Lung (tissue), 12 donors: ENCODE measurements around the gene L3MBTL4. TPM values are rescaled to one million over a fixed set of nuclear protein-coding genes. Genes with fewer than 3 reads are reported as not detected.
"Not testable (repeated sequence)": the region's sequence is repeated elsewhere in the genome, so short reads cannot be mapped to it uniquely, and the experiment has no call there.

Source experiments
- ATAC-seq: fragments of 200-7000 bp; cut with Tn5 transposase; one replicate; pipeline ENCODE4 v1.9.1; 2020; ENCODE audit warnings: moderate number of reproducible peaks; ENCODE audit not compliant: insufficient read depth, low FRiP score
- DNase-seq, 3 donors: peaks; one replicate each; pipeline ENCODE4 v3.0.0-alpha.2; 2013 to 2017
- H3K27ac ChIP-seq, 2 donors: one replicate each; pipeline ENCODE4 v1.5.1; 2013; ENCODE audit warnings: mild to moderate bottlenecking in 2 of 2, moderate library complexity in 2 of 2, control low read depth in 1 of 2, inconsistent platforms in 1 of 2, low read depth in 1 of 2, low read length in 1 of 2
- H3K27me3 ChIP-seq, 3 donors: one replicate each; pipeline ENCODE4 v1.5.1; 2013; ENCODE audit warnings: low read length in 2 of 3; ENCODE audit not compliant: control insufficient read depth in 3 of 3, insufficient read depth in 3 of 3
- H3K36me3 ChIP-seq, 4 donors: one replicate each; pipeline ENCODE4 v1.5.1; 2013; ENCODE audit warnings: low read length in 4 of 4, mild to moderate bottlenecking in 1 of 4, moderate library complexity in 1 of 4; ENCODE audit not compliant: control insufficient read depth in 4 of 4, insufficient read depth in 4 of 4
- H3K4me1 ChIP-seq, 5 donors: one replicate each; pipeline ENCODE4 v1.5.1; 2013; ENCODE audit warnings: low read length in 5 of 5, mild to moderate bottlenecking in 2 of 5, moderate library complexity in 1 of 5; ENCODE audit not compliant: control insufficient read depth in 5 of 5, insufficient read depth in 5 of 5
- H3K4me3 ChIP-seq: one replicate; pipeline ENCODE4 v1.5.1; 2013; ENCODE audit warnings: mild to moderate bottlenecking, control low read depth, moderate library complexity
- H3K9ac ChIP-seq, 2 donors: one replicate each; pipeline ENCODE4 v1.5.1; 2013; ENCODE audit warnings: low read length in 2 of 2, control low read depth in 1 of 2; ENCODE audit not compliant: insufficient read depth in 1 of 2
- H3K9me3 ChIP-seq, 4 donors: one replicate each; pipeline ENCODE4 v1.5.1; 2013; ENCODE audit warnings: low read length in 3 of 4, mild to moderate bottlenecking in 1 of 4, moderate library complexity in 1 of 4; ENCODE audit not compliant: control insufficient read depth in 4 of 4, insufficient read depth in 3 of 4
- CTCF ChIP-seq: IDR thresholded peaks from 2 replicates; pipeline ENCODE4 v1.5.1; 2012; ENCODE audit warnings: mild to moderate bottlenecking; ENCODE audit errors: control extremely low read depth, extremely low read depth
- WGBS, 2 donors: extraction: QIAGEN DNeasy Blood & Tissue Kit; methylation state at CpG; one replicate each; pipeline ENCODE4 v1.1.7; 2013; 5-methylcytosine and 5-hydroxymethylcytosine counted together
- polyA plus RNA-seq, 2 donors: library from polyadenylated mRNA; stranded (reverse); fragments of 200-250 nt; gene quantifications; one replicate each; pipeline ENCODE4 v1.2.1, GENCODE V29; 2013
- total RNA-seq, 2 donors: library from RNA; depleted of rRNA in 1 of 2; stranded (reverse); fragments of >200 nt in 1 of 2; gene quantifications; one replicate each; pipeline ENCODE4 v1.2.1, GENCODE V29; 2014 to 2021
- donor health status: control.
- donor health status: control.
- donor health status: Bipolar disorder and iron deficiency.
- donor health status: healthy.
- donor health status: DM: yes; HTN: yes; CAD: no.

L3MBTL4 gene
- total and polyA plus RNA-seq, 4 donors: 2.8 to 16.8 (median 9.9) TPM

- Histone ChIP-seq H3K27ac (no peak overlapping the region), H3K4me3 (no peak overlapping the region), H3K36me3 (no peaks in the 10 kb centered on the region), H3K9me3 (no peaks in the 10 kb centered on the region), H3K27me3 (no peaks in the 10 kb centered on the region), H3K9ac (no peak overlapping the region), H3K4me1 (no peaks in the 10 kb centered on the region)
- DNase-seq: no peak
- no peak for ATAC-seq
- TF ChIP-seq CTCF: no peak
- WGBS, 2 donors: 94% methylated on average over 9 of the region's 9 CpGs
These were observed 335.8 kb downstream of the L3MBTL4 start for GRCh38 chr18:6078877-6079276.

DNA sequence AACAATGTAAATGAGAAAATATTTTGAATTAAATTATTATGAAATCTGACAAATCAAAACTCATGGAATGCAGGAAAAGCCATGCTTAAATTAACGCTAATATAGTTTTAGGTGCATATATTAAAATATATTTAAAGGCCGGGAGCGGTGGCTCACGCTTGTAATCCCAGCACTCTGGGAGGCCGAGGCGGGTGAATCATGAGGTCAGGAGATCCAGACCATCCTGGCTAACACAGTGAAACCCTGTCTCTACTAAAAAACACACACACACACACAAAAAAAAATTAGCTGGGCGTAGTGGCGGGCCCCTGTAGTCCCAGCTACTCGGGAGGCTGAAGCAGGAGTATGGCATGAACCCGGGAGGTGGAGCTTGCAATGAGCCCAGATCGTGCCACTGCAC lies 342.3 kb downstream of the L3MBTL4 start:
- not testable (repeated sequence) for H3K9me3 ChIP-seq, H3K9ac ChIP-seq, H3K36me3 ChIP-seq, DNase-seq, H3K27me3 ChIP-seq, ATAC-seq, H3K4me1 ChIP-seq, H3K27ac ChIP-seq, H3K4me3 ChIP-seq
- WGBS, 2 donors: 95 to 98% methylated on average over 10 to 11 of the region's 11 CpGs

GRCh38 chr18:6069539-6069938 lies 345.2 kb downstream of the L3MBTL4 start:
- TF ChIP-seq CTCF: no peak
- Histone ChIP-seq H3K4me1 (no peaks in the 10 kb centered on the region), H3K4me3 (no peak overlapping the region), H3K27ac (no peak overlapping the region), H3K9ac (no peak overlapping the region), H3K27me3 (no peaks in the 10 kb centered on the region), H3K9me3 (peaks cover 0 to 3% (median under 1%) of the 10 kb centered on the region in 4 donors), H3K36me3 (no peaks in the 10 kb centered on the region)
- 93 to 95% methylated on average over 4 of the region's 4 CpGs for whole genome bisulfite sequencing, 2 donors
- DNase-seq (no peak), ATAC-seq (no peak)

DNA sequence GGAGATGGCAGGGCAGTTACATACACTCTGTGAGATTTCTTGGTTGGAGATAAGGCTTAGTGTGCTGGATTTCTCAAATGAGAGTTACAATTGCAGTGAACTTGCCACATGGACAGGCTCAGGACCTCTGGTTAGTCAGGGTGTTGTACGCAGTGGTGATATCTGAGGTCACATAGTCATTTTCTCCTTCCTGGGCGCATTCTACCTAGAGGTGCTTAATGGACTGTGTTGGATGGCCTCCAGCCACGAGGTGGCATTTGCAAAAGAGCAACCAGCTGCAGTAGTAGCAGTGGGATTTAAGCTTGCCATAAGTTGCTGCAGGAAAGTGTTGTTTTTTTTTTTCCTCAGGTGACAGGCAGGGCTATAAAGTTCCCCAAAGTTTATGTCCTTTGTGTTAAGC lies 345.6 kb downstream of the L3MBTL4 start:
- no peak for DNase-seq
- H3K4me3 ChIP-seq: no peak overlapping the region
- 77 to 85% methylated on average over 3 of the region's 3 CpGs for WGBS, 2 donors
- no peaks in the 10 kb centered on the region for H3K36me3 ChIP-seq
- H3K27ac ChIP-seq: no peak overlapping the region
- TF ChIP-seq CTCF: no peak
- no peak for ATAC-seq
- H3K9ac ChIP-seq: no peak overlapping the region
- no peaks in the 10 kb centered on the region for H3K27me3 ChIP-seq
- peaks cover 0 to 3% (median under 1%) of the 10 kb centered on the region in 4 donors for H3K9me3 ChIP-seq
- no peaks in the 10 kb centered on the region for H3K4me1 ChIP-seq
